ENCODE data around the gene LBX1.

The LBX1 gene

GRCh38 chr10:101256387-101256786 is 27.1 kb upstream of the LBX1 start:
- ATAC-seq (ENCODE audit: insufficient read depth, low read depth) (no peak), DNase-seq (no peak)
- Histone ChIP-seq H3K36me3 (ENCODE audit: insufficient read depth, low read length) (no peaks in the 10 kb centered on the region), H3K27me3 (ENCODE audit: insufficient read depth, low read length, poor library complexity) (peaks cover 6% of the 10 kb centered on the region), H3K79me2 (ENCODE audit: insufficient read depth, low read length) (no peaks in the 10 kb centered on the region), H3K9me3 (ENCODE audit: insufficient read depth, low read length, severe bottlenecking) (peaks cover 5% of the 10 kb centered on the region), H4K20me1 (ENCODE audit: insufficient read depth, low read length) (peaks cover 5% of the 10 kb centered on the region; the same call in 1 of the 2 replicates), H3K27ac (ENCODE audit: low read length) (no peak overlapping the region), H3K4me2 (ENCODE audit: insufficient read depth, low read length) (no peak overlapping the region), H3K4me3 (ENCODE audit: low read depth in 1 of 2, low read length in 2 of 2) (no peak overlapping the region), H3K9ac (ENCODE audit: low read depth, low read length) (no peak overlapping the region), H2AFZ (ENCODE audit: low read depth, low read length) (no peak overlapping the region), H3K4me1 (ENCODE audit: insufficient read depth, low read length) (no peaks in the 10 kb centered on the region)
- no peak for TF ChIP-seq EZH2 (IDR thresholded peaks at IDR 0.05; ENCODE audit: borderline replicate concordance, low read depth, low read length, severe bottlenecking)
- TF ChIP-seq CTCF (IDR thresholded peaks at IDR 0.05; ENCODE audit: borderline replicate concordance, extremely low read depth, low read length, poor library complexity, severe bottlenecking), result no peak

GRCh38 chr10:101250136-101250535 is 20.9 kb upstream of the LBX1 start:
- Histone ChIP-seq H2AFZ (ENCODE audit: low read depth, low read length) (no peak overlapping the region), H3K4me2 (ENCODE audit: insufficient read depth, low read length) (no peak overlapping the region), H3K4me3 (ENCODE audit: low read depth in 1 of 2, low read length in 2 of 2) (no peak overlapping the region), H4K20me1 (ENCODE audit: insufficient read depth, low read length) (peaks cover 5% of the 10 kb centered on the region; the same call in 1 of the 2 replicates), H3K27ac (ENCODE audit: low read length) (no peak overlapping the region), H3K4me1 (ENCODE audit: insufficient read depth, low read length) (no peaks in the 10 kb centered on the region), H3K79me2 (ENCODE audit: insufficient read depth, low read length) (no peaks in the 10 kb centered on the region), H3K9me3 (ENCODE audit: insufficient read depth, low read length, severe bottlenecking) (no peaks in the 10 kb centered on the region), H3K27me3 (ENCODE audit: insufficient read depth, low read length, poor library complexity) (peaks cover 24% of the 10 kb centered on the region), H3K9ac (ENCODE audit: low read depth, low read length) (no peak overlapping the region), H3K36me3 (ENCODE audit: insufficient read depth, low read length) (no peaks in the 10 kb centered on the region)
- DNase-seq (no peak), ATAC-seq (ENCODE audit: insufficient read depth, low read depth) (no peak)
- TF ChIP-seq CTCF (IDR thresholded peaks at IDR 0.05; ENCODE audit: borderline replicate concordance, extremely low read depth, low read length, poor library complexity, severe bottlenecking), result no peak
- TF ChIP-seq EZH2 (IDR thresholded peaks at IDR 0.05; ENCODE audit: borderline replicate concordance, low read depth, low read length, severe bottlenecking), result no peak

- Histone ChIP-seq H3K4me1 (ENCODE audit: insufficient read depth, low read length) (no peaks in the 10 kb centered on the region), H3K4me2 (ENCODE audit: insufficient read depth, low read length) (no peak overlapping the region), H3K36me3 (ENCODE audit: insufficient read depth, low read length) (no peaks in the 10 kb centered on the region), H4K20me1 (ENCODE audit: insufficient read depth, low read length) (no peaks in the 10 kb centered on the region), H3K4me3 (ENCODE audit: low read depth in 1 of 2, low read length in 2 of 2) (no peak overlapping the region), H3K9ac (ENCODE audit: low read depth, low read length) (no peak overlapping the region), H3K9me3 (ENCODE audit: insufficient read depth, low read length, severe bottlenecking) (no peaks in the 10 kb centered on the region), H3K27me3 (ENCODE audit: insufficient read depth, low read length, poor library complexity) (peaks cover 24% of the 10 kb centered on the region), H3K27ac (ENCODE audit: low read length) (no peak overlapping the region), H3K79me2 (ENCODE audit: insufficient read depth, low read length) (no peaks in the 10 kb centered on the region), H2AFZ (ENCODE audit: low read depth, low read length) (no peak overlapping the region)
- ATAC-seq (ENCODE audit: insufficient read depth, low read depth), result no peak
- DNase-seq, result no peak
- no peak for TF ChIP-seq CTCF (IDR thresholded peaks at IDR 0.05; ENCODE audit: borderline replicate concordance, extremely low read depth, low read length, poor library complexity, severe bottlenecking)
- TF ChIP-seq EZH2 (IDR thresholded peaks at IDR 0.05; ENCODE audit: borderline replicate concordance, low read depth, low read length, severe bottlenecking), result no peak
Observed at GRCh38 chr10:101249171-101249581, 19.9 kb upstream of the LBX1 start.

GRCh38 chr10:101246639-101247038 is 17.4 kb upstream of the LBX1 start:
- H3K9ac ChIP-seq (ENCODE audit: low read depth, low read length), result no peak overlapping the region
- peaks cover 22% of the 10 kb centered on the region for H3K27me3 ChIP-seq (ENCODE audit: insufficient read depth, low read length, poor library complexity)
- H3K4me3 ChIP-seq (ENCODE audit: low read depth in 1 of 2, low read length in 2 of 2), result no peak overlapping the region
- no peak overlapping the region for H2AFZ ChIP-seq (ENCODE audit: low read depth, low read length)
- no peak for DNase-seq
- ATAC-seq (ENCODE audit: insufficient read depth, low read depth), result no peak
- no peak overlapping the region for H3K27ac ChIP-seq (ENCODE audit: low read length)
- H3K36me3 ChIP-seq (ENCODE audit: insufficient read depth, low read length), result no peaks in the 10 kb centered on the region
- H4K20me1 ChIP-seq (ENCODE audit: insufficient read depth, low read length), result no peaks in the 10 kb centered on the region
- no peak for TF ChIP-seq EZH2 (IDR thresholded peaks at IDR 0.05; ENCODE audit: borderline replicate concordance, low read depth, low read length, severe bottlenecking)
- no peak for TF ChIP-seq CTCF (IDR thresholded peaks at IDR 0.05; ENCODE audit: borderline replicate concordance, extremely low read depth, low read length, poor library complexity, severe bottlenecking)
- H3K4me2 ChIP-seq (ENCODE audit: insufficient read depth, low read length), result no peak overlapping the region
- H3K9me3 ChIP-seq (ENCODE audit: insufficient read depth, low read length, severe bottlenecking), result no peaks in the 10 kb centered on the region
- no peaks in the 10 kb centered on the region for H3K4me1 ChIP-seq (ENCODE audit: insufficient read depth, low read length)
- no peaks in the 10 kb centered on the region for H3K79me2 ChIP-seq (ENCODE audit: insufficient read depth, low read length)
